HG03558 (cell line): Measurements from ENCODE around the gene PRSS36.

ENCODE experiments used
- ATAC-seq: cut with Tn5 transposase; IDR thresholded peaks from one replicate; pipeline ENCODE4 v1.9.1; 2021; ENCODE audit warnings: moderate number of reproducible peaks; ENCODE audit not compliant: unreplicated experiment; ENCODE audit errors: extremely low read depth

Gene PRSS36

GRCh38 chr16:31129568-31130335 is 20.1 kb downstream of the PRSS36 start:
- no peak for ATAC-seq

GRCh38 chr16:31128711-31129567 is 20.9 kb downstream of the PRSS36 start:
- ATAC-seq, result no peak

- no peak for ATAC-seq
These were observed 22.7 kb downstream of the PRSS36 start for GRCh38 chr16:31127182-31127581.

- no peak for ATAC-seq
These were observed 24.0 kb downstream of the PRSS36 start for GRCh38 chr16:31125844-31126243.

- no peak for ATAC-seq
These were observed 29.7 kb downstream of the PRSS36 start for GRCh38 chr16:31120129-31120528.

- ATAC-seq, result no peak
These were observed 31.4 kb downstream of the PRSS36 start for GRCh38 chr16:31118223-31119155.

GRCh38 chr16:31117384-31118222 is 32.3 kb downstream of the PRSS36 start, which contains the start of gene KAT8:
KAT8 (plus strand) TSS chr16:31117664; CDS start chr16:31117682, 18 bp downstream.
- peak; percentile 55 for ATAC-seq

- no peak for ATAC-seq
These were observed 35.4 kb downstream of the PRSS36 start for GRCh38 chr16:31114468-31114867.

GRCh38 chr16:31113121-31114120 is 36.4 kb downstream of the PRSS36 start:
- no peak for ATAC-seq

- no peak for ATAC-seq
These were observed 37.2 kb downstream of the PRSS36 start for GRCh38 chr16:31112711-31113110.

GRCh38 chr16:31111881-31112466 is 37.9 kb downstream of the PRSS36 start:
- no peak for ATAC-seq

- no peak for ATAC-seq
These were observed 39.5 kb downstream of the PRSS36 start for GRCh38 chr16:31110106-31111034.

- ATAC-seq, result no peak
These were observed 40.2 kb downstream of the PRSS36 start for GRCh38 chr16:31109622-31110021.

- no peak for ATAC-seq
These were observed 40.9 kb downstream of the PRSS36 start for GRCh38 chr16:31108794-31109558.

GRCh38 chr16:31108035-31108793 is 41.7 kb downstream of the PRSS36 start, which contains the start of gene BCKDK:
BCKDK (plus strand) TSS chr16:31108386; CDS start chr16:31109224, 838 bp downstream.
- peak; percentile 58 for ATAC-seq
